ENCODE data around the gene UBQLN4. TPM values are rescaled to one million over a fixed set of nuclear protein-coding genes. Genes with fewer than 3 reads are reported as not detected.

UBQLN4 gene
- total and polyA plus RNA-seq, 9 of the 15 experiments (the other 6 are each of a cell fraction or from before 2014, with no cell fraction given), result 13.5 to 65.5 (median 37.0) TPM

DNA sequence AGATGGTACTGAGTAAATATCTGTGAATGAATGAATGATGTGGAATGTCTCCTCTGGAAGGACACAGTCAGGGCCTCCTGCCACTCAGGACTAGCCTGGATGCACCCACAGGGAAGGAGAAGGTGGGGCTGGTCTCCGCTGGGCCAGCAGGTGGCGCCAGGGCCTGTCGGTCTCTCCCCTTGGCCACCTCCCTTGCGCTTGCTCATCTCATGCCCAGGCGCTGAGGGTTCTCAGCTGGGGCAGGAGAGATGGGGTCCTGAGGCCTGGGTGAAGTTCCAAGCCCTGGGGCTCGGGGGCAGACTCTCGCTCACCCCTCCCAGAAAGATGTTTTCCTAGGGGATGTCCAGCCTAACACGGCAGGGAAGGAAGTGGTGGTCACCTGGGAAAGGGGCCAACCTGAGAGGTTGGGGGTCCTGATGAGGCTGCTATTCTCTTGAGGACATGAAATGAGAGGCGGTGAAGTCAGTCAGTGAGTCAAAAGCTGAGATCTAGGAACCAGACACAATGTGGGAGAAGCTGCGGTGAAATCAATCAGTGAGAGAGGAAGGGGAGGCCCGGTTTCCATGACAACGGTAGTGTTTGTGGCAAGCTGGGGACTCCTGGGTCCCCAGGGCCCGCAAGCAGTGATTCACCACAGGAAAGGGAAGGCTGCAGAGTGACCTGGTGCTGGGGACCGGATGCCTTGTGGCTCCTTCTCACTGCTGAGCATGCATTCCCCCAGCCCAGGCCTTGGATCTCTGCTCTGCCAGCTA is 43.2 kb upstream of the UBQLN4 start:
- Histone ChIP-seq H3K9ac (ENCODE audit: insufficient read depth in 1 of 2, low read depth in 2 of 2, low read length in 2 of 2) (no peak overlapping the region), H3K79me2 (ENCODE audit: control insufficient read depth, insufficient read depth, low read length) (no peaks in the 10 kb centered on the region), H3K36me3 (ENCODE audit: control insufficient read depth, insufficient read depth, low read length) (no peaks in the 10 kb centered on the region), H4K20me1 (replicated peaks; ENCODE audit: control insufficient read depth, insufficient read depth, low read length) (no peaks in the 10 kb centered on the region), H3K9me3 (replicated peaks; ENCODE audit: control insufficient read depth, insufficient read depth, low read depth, low read length) (no peaks in the 10 kb centered on the region), H3K9me1 (ENCODE audit: control insufficient read depth, insufficient read depth, low read length) (no peaks in the 10 kb centered on the region), H2AFZ (ENCODE audit: low read depth, low read length) (no peak overlapping the region), H3K27me3 (ENCODE audit: control insufficient read depth in 2 of 2, insufficient read depth in 2 of 2, low read length in 2 of 2) (no peaks in the 10 kb centered on the region), H3K4me2 (ENCODE audit: insufficient read depth, low read length) (no peak overlapping the region), H3K4me3 (no peak overlapping the region), H3K4me1 (replicated peaks in 1 of 2; ENCODE audit: control insufficient read depth in 2 of 2, insufficient read depth in 2 of 2, low read length in 2 of 2) (peaks cover 0 to 3% of the 10 kb centered on the region in 2 experiments; a peak in 2 of 5 replicates), H3K27ac (ENCODE audit: extremely low read depth, low read depth, low read length) (no peak overlapping the region)
- DNase-seq (ENCODE audit: extremely low read depth in 1 of 4, low spot score in 3 of 4) (peak; percentile 86 to 88 (median 86)), ATAC-seq (peak; percentile 100), FAIRE-seq (peak; percentile 88)
- BruUV-seq (replicated peaks), result no TSS peak
- in situ Hi-C loops (cut with MboI) (no loop called here), intact Hi-C loops (cut with micrococcal nuclease) (loop anchor here (1.0 to 10.0 kb wide), 3 partner anchors 33 to 348 kb away; no protein-coding TSS in a partner anchor)
- ChIA-PET CTCF (ENCODE audit: low intra/inter-chr PET ratio) (interaction anchor here (0.6 to 3.4 kb wide), 8 partner anchors 26 to 846 kb away, joined by 3 to 71 read pairs (median 4); no protein-coding TSS in a partner anchor), POLR2A (interaction anchor here (0.6 to 12.5 kb wide), 11 partner anchors 8 to 349 kb away, joined by 3 to 164 read pairs (median 5); partner anchors contain the start of gene LMNA)
- 25% methylated on average over 13 of the region's 14 CpGs for WGBS (ENCODE audit: insufficient coverage, low coverage, missing lambda C conversion rate)
- TF ChIP-seq TCF3 (CRISPR knock-in tag; IDR thresholded peaks at IDR 0.05) (no peak), MYNN (IDR thresholded peaks at IDR 0.05) (0 out of 2 replicates have a peak, but pooled peaks have one; percentile 39), MYNN (CRISPR knock-in tag; IDR thresholded peaks at IDR 0.05) (no peak), ZMIZ1 (IDR thresholded peaks at IDR 0.05; ENCODE audit: low read depth in 2 of 2, low read length in 2 of 2) (0 out of 4 replicates have a peak, but pooled peaks of 1 of the 2 experiments have one; percentile 41), FOXK1 (CRISPR knock-in tag; IDR thresholded peaks at IDR 0.05; ENCODE audit: borderline replicate concordance) (0 out of 2 replicates have a peak, but pooled peaks have one; percentile 43), NRF1 (conservative IDR thresholded peaks at IDR 0.05 in 1 of 2, IDR thresholded peaks at IDR 0.05 in 1 of 2) (peak; percentile 78 to 81)
- TF ChIP-seq, protein P1, sequence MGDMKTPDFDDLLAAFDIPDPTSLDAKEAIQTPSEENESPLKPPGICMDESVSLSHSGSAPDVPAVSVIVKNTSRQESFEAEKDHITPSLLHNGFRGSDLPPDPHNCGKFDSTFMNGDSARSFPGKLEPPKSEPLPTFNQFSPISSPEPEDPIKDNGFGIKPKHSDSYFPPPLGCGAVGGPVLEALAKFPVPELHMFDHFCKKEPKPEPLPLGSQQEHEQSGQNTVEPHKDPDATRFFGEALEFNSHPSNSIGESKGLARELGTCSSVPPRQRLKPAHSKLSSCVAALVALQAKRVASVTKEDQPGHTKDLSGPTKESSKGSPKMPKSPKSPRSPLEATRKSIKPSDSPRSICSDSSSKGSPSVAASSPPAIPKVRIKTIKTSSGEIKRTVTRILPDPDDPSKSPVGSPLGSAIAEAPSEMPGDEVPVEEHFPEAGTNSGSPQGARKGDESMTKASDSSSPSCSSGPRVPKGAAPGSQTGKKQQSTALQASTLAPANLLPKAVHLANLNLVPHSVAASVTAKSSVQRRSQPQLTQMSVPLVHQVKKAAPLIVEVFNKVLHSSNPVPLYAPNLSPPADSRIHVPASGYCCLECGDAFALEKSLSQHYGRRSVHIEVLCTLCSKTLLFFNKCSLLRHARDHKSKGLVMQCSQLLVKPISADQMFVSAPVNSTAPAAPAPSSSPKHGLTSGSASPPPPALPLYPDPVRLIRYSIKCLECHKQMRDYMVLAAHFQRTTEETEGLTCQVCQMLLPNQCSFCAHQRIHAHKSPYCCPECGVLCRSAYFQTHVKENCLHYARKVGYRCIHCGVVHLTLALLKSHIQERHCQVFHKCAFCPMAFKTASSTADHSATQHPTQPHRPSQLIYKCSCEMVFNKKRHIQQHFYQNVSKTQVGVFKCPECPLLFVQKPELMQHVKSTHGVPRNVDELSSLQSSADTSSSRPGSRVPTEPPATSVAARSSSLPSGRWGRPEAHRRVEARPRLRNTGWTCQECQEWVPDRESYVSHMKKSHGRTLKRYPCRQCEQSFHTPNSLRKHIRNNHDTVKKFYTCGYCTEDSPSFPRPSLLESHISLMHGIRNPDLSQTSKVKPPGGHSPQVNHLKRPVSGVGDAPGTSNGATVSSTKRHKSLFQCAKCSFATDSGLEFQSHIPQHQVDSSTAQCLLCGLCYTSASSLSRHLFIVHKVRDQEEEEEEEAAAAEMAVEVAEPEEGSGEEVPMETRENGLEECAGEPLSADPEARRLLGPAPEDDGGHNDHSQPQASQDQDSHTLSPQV (IDR thresholded peaks at IDR 0.05), result peak; percentile 50; the same call in 1 of the 2 replicates
